HG02623 (cell line): ENCODE results near the gene TBCK.

Experiments used
- ATAC-seq: cut with Tn5 transposase; IDR thresholded peaks from one replicate; pipeline ENCODE4 v1.9.1; 2021; ENCODE audit warnings: moderate library complexity; ENCODE audit not compliant: unreplicated experiment

Gene TBCK

DNA sequence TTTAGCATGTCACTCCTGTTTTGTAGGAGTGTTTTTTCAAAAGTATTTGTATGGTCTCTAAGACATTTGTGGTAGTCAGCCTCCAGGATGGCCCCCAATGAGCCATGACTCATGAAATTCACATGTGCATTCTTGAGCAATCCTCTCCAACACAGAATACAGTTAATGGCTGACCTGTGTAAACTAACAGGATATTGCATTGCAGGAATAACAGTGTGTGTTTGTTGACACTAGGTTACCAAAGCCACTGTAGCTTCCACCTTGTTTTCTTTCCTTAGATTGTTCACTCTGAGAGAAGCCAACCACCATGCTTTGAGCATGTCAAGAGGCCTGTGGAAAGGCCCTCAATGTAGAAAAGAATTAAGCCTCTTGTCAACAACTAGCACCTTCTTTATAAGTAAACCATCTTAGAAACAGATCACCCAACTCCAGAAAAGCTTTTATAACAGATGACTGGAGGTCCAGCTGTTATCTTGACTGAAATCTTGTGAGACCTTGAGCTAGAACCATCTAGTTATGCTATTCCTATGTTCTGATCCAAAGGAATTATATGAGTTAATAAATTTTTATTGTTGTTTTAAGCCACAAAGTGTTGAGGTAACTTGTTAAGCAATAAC, 28.5 kb downstream of the TBCK start:
- ATAC-seq = no peak

GRCh38 chr4:106286611-106287010, 29.4 kb downstream of the TBCK start:
- no peak for ATAC-seq

DNA sequence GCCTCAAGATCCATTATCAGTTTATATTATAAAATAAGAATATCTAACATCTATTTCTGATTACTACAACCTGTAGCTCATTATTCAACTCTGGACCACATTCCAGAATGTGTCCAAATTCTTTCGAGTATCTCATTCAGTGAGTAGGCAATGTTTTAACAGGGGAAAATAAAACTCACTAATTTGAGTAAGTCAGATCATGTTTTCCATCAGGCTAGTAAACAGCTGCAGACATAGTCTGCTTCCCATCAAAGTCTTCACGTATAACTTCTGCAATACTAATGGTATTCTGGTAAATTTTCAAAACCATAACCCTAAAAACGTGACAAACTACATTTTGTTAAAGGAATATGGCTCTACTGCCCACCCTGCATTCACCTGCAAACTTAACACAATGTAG, 31.8 kb downstream of the TBCK start:
- ATAC-seq = no peak

- no peak for ATAC-seq
These were observed 38.8 kb downstream of the TBCK start for GRCh38 chr4:106277140-106277675.

GRCh38 chr4:106273831-106274230, 42.2 kb downstream of the TBCK start:
- no peak for ATAC-seq

- ATAC-seq = no peak
These were observed 45.3 kb downstream of the TBCK start for GRCh38 chr4:106270736-106271135.

DNA sequence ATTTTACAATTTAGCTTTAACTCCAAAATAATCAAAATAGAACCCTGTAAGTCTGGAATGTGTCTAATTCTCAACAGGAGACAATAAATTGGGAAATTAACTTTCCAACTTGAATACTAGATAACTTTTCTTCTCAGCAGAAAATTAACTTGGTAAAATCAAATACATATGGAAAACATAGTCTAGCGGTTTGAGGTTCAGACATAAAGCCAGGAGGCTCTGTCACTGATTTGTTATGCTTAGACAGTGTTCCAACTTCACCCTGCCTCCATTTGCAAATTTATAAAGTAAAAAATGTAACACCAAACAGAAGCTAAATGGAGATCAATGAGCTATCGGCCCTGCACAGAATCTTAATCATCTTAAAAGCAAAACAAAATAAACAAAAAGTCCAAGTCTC, 46.3 kb downstream of the TBCK start:
- no peak for ATAC-seq

- ATAC-seq = no peak
These were observed 47.2 kb downstream of the TBCK start for GRCh38 chr4:106268786-106269185.

GRCh38 chr4:106266201-106266600, 49.8 kb downstream of the TBCK start:
- peak; percentile 71 for ATAC-seq

GRCh38 chr4:106264331-106264728, 51.7 kb downstream of the TBCK start:
- no peak for ATAC-seq

DNA sequence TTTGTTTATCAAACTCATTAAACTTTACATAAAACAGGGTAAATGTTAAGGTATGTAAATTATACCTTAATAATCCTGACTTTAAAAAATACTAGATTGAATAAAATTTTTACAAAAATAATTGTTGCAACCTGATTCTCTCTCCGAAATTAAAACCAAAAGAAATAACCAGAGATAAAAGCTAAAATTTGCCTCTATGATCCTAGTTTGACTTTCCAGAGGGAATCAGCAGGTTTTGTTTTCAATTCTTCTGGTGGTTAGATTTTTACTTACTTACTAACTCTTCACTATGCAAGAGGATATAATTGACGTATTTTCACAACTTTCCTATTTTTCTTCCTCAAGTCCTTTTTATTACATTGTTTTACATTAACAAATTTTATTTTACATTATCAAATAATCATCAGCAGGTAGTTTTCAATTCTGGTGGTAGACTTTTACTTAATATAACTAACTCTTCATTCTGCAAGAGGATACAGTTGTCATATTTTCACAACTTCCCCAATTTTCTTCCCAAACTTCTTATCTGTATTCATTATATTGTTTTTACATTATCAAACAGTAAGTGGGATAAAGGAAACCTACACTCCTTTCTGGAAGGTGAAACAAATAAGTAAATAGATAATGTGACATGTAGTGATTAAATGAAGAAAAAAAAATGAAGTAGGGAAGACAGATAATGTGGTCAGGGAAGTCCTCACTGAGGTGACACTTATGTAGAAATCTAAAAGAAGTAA, 52.2 kb downstream of the TBCK start:
- ATAC-seq = no peak

DNA sequence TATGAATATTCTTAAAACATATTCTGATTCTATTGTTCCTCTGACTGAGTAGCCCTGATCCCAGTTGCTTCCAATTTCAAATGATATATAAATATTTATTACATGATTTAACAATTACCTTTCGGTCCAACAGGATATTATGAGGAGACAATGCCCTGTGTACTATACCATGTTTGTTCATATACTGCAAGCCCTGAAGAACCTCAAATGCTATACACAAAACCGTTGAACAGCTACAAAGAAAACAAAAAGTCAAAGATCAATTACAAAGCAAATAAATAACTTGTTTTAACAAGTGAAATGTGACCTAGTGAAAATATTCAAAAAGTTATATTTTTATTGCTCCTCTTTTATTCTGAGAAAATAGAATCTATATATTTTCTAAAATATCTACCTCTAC, 54.0 kb downstream of the TBCK start:
- ATAC-seq = no peak

DNA sequence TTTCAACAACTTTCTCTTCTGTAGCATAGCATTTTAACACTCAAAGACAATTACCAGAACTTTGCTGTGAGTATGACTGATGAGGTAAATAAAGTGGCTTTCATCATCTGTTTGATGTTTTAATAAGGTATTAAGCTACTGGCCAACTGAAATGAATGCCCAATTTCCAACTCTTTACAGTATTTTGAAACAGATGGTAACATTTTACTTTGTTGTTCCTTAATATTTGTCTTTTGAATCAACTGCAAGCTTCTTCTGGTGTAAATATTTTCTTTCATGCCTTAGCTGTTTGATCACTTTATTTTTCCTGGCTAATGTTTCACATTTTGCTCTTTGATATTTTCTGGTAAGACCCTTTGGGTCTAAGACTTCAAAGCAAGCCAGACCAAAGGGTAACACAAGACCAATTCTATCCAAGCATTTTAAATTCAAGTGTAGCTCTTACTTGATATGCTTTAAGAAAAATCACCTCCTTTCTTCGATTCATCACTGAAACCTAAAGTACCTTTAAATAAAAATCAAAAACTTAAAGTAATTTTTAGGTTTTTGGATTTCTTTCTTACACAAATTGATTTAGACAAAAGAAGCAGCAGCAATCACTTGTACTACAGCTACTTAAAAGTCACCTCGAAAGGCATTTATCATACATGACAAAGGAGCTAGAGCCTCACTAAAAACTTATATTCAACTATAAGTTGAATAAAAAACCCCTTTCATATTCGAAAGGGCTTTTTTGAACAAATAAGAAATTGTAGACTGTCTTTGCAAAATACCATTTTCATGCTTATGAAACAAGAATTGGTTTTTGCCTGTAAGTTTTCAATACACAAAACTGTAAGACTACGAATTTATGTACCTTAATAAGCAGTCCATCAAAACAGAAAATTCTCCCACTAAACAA, 57.6 kb downstream of the TBCK start:
- no peak for ATAC-seq

GRCh38 chr4:106256190-106256589, 59.8 kb downstream of the TBCK start:
- ATAC-seq = no peak

DNA sequence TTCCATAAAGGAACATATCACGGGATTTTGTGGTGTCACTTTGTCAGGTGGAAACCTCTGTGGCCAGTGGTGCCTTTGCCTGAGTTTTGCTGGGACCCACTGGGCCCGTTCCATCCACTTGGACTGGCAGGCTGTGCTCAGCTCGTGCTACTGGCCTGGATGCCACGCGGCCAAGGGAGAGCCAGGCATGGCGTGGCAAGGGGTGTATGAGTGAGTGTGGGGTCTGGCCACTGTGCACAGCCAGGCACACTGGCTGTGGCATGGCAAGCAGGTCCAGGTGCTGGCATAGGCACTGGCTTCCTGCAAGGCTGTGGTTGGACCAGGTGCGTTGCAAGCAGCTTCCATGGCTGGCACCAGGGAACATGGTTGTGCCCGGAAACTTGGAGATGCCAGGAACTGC, 60.8 kb downstream of the TBCK start:
- no peak for ATAC-seq

DNA sequence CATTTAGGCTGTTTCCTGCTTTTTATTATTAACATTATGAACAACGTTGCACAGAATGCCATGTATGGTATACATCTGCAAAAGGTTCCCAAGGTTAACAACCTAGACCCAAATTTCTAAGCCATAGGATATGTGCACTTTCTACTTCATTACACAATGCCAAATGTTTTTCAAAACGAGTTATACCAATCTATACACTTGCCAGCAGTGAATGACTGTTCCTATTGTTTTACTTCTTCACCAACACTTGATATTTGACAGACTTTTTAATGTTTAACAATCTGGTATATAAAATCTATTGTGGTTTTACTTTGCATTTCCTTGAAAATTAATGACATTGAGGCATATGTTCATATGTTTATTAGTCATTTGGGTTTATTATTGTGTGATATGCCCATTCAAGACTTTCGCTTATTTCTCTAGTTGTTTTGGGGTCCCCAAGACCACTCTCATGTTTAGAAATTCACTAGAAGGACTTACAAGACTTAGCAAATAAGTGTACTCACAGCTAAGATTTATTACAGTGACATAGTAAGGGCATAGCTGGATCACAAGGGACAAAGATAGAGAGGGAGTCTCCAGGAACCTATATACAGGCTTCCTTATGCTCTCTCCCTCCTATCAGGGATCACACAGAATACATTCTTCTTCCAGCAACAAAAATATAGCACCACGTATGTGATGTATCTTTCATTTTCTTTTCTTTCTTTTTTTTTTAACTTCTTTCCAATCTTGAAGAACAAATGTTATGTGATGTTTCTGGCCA, 62.5 kb downstream of the TBCK start:
- no peak for ATAC-seq

GRCh38 chr4:106247600-106247999, 68.4 kb downstream of the TBCK start:
- no peak for ATAC-seq

DNA sequence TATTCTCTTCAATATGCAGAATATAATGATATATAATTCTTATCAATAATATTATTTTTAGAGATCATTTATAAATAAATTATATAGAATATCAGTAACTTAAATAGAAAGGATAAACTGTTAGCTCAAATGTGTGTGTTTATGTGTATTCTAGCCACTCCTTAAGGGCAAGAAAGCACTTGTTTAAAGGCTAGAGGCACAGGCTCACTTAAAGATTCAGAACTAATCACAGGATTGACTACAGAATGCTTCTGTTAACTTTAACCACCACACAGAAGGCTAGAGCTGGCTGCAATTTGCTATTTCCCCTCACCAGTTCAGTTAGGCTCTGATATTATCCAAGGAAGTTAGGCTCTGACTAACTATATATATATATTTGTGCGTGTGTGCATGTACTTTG, 69.6 kb downstream of the TBCK start:
- no peak for ATAC-seq

DNA sequence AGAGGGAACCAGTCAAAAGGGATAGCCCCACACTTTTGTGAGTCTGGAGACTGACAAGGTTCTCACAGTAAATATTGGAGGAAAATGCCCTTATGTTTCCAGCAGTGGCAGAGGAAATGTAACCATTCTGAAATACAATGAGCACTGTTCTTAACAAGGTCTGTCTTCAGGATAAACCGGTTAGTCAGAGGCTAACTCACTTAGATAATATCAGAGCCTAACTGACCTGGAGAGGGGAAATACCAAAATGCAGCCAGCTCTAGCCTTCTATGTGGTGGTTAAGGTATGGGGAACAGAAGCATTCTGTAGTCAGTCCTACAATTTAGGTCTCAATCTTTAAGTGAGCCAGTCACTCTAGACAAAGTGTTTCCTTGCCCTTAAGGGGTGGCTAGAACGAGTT, 70.8 kb downstream of the TBCK start:
- no peak for ATAC-seq

- no peak for ATAC-seq
These were observed 75.3 kb downstream of the TBCK start for GRCh38 chr4:106240699-106241098.
